ENCODE results near the gene NEIL3.

Gene NEIL3

GRCh38 chr4:177285953-177286352 lies 23.7 kb upstream of the NEIL3 start:
- TF ChIP-seq, protein P1, sequence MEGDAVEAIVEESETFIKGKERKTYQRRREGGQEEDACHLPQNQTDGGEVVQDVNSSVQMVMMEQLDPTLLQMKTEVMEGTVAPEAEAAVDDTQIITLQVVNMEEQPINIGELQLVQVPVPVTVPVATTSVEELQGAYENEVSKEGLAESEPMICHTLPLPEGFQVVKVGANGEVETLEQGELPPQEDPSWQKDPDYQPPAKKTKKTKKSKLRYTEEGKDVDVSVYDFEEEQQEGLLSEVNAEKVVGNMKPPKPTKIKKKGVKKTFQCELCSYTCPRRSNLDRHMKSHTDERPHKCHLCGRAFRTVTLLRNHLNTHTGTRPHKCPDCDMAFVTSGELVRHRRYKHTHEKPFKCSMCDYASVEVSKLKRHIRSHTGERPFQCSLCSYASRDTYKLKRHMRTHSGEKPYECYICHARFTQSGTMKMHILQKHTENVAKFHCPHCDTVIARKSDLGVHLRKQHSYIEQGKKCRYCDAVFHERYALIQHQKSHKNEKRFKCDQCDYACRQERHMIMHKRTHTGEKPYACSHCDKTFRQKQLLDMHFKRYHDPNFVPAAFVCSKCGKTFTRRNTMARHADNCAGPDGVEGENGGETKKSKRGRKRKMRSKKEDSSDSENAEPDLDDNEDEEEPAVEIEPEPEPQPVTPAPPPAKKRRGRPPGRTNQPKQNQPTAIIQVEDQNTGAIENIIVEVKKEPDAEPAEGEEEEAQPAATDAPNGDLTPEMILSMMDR (IDR thresholded peaks at IDR 0.05; ENCODE audit: control insufficient read depth, insufficient read depth, low read depth, low read length, missing control alignments), result no peak
- no peak overlapping the region for H3K4me3 ChIP-seq (ENCODE audit: control insufficient read depth, low read depth, low read length)
- no peak for DNase-seq (ENCODE audit: low read depth)

DNA sequence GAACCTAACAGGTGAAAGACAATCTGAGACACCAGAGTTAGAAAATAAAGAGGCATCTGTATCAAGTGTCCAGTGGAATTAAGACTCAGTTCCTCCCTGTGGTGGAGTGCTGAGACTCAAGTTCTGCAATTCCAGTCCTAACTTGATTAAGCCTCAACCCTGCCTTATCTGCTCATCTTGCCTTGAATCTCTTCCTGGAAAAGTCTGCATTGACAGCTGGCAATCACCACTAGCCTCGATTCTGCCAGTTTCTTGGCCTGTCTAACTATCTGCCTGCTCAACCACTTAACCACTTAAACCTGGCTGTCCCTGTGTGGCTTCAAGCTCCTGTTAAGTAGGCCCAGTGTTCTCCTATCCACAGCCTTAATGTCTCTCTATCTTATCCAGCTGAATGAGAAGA lies 22.4 kb upstream of the NEIL3 start:
- TF ChIP-seq, protein P1 (IDR thresholded peaks at IDR 0.05; ENCODE audit: control insufficient read depth, insufficient read depth, low read depth, low read length, missing control alignments), result no peak
- no peak overlapping the region for H3K4me3 ChIP-seq (ENCODE audit: control insufficient read depth, low read depth, low read length)
- DNase-seq (ENCODE audit: low read depth), result no peak

GRCh38 chr4:177288335-177288734 lies 21.3 kb upstream of the NEIL3 start:
- no peak for DNase-seq (ENCODE audit: low read depth)
- TF ChIP-seq, protein P1 (IDR thresholded peaks at IDR 0.05; ENCODE audit: control insufficient read depth, insufficient read depth, low read depth, low read length, missing control alignments), result no peak

DNA sequence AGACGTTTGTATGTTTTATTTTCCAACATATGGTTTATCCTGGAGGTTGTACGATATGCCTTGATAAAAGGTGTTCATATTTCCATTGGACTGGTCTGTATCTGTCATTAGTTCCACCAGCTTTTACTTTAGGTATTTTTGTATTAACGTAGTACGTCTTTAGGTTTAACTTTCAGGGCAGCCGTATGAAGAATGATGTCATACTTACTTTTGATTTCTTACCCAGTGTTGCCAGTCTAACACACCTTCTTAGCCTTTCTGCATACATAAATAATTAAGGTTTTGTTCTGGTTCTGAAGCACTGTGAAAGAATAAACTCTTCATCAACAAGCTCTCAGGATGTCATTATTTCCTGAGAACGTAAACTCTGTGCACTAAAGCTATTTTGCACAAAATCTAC lies 18.9 kb upstream of the NEIL3 start:
- H3K4me3 ChIP-seq (ENCODE audit: control insufficient read depth, low read depth, low read length), result no peak overlapping the region
- TF ChIP-seq, protein P1 (IDR thresholded peaks at IDR 0.05; ENCODE audit: control insufficient read depth, insufficient read depth, low read depth, low read length, missing control alignments), result no peak
- DNase-seq (ENCODE audit: low read depth), result no peak

More at GRCh38 chr4:177288335-177288734, 21.3 kb upstream of the NEIL3 start:
- no peak overlapping the region for H3K4me3 ChIP-seq (ENCODE audit: control insufficient read depth, low read depth, low read length)

- H3K4me3 ChIP-seq (ENCODE audit: control insufficient read depth, low read depth, low read length), result no peak overlapping the region
- TF ChIP-seq, protein P1 (IDR thresholded peaks at IDR 0.05; ENCODE audit: control insufficient read depth, insufficient read depth, low read depth, low read length, missing control alignments), result no peak
- no peak for DNase-seq (ENCODE audit: low read depth)
These were observed 17.5 kb upstream of the NEIL3 start for GRCh38 chr4:177292171-177292570.

- TF ChIP-seq, protein P1 (IDR thresholded peaks at IDR 0.05; ENCODE audit: control insufficient read depth, insufficient read depth, low read depth, low read length, missing control alignments), result no peak
- no peak overlapping the region for H3K4me3 ChIP-seq (ENCODE audit: control insufficient read depth, low read depth, low read length)
- DNase-seq (ENCODE audit: low read depth), result no peak
These were observed 16.3 kb upstream of the NEIL3 start for GRCh38 chr4:177293208-177294033.

Data from AG09309 (cell line).